ENCODE measurements around the gene IRF1. TPM values are rescaled to one million over a fixed set of nuclear protein-coding genes. Genes with fewer than 3 reads are reported as not detected.

Gene IRF1
- total and polyA plus RNA-seq, 12 donors: 3.0 to 116 (median 20.1) TPM

DNA sequence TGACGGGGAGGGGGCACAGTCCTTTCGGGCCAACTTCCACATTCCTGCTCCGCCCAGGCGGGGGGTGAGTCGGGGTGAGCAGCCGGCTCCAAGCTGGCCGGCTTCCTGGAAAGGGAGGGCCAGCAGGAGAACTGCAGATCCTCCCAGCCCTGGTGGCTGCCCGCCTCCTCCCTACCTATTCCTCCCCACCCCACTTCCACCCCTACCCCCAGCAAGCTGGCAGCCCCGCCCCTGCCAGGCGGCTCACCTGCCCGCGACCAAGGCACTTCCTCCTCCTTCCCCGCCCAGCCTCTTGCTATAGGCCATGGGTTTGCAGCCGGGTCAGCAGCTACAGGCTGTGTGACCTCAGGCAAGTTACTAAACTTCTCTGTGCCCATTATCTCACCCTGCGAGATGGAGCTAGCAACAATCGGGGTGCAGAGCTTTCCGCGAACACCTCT lies 5.6 kb upstream of the IRF1 start:
- TF ChIP-seq, protein P1, sequence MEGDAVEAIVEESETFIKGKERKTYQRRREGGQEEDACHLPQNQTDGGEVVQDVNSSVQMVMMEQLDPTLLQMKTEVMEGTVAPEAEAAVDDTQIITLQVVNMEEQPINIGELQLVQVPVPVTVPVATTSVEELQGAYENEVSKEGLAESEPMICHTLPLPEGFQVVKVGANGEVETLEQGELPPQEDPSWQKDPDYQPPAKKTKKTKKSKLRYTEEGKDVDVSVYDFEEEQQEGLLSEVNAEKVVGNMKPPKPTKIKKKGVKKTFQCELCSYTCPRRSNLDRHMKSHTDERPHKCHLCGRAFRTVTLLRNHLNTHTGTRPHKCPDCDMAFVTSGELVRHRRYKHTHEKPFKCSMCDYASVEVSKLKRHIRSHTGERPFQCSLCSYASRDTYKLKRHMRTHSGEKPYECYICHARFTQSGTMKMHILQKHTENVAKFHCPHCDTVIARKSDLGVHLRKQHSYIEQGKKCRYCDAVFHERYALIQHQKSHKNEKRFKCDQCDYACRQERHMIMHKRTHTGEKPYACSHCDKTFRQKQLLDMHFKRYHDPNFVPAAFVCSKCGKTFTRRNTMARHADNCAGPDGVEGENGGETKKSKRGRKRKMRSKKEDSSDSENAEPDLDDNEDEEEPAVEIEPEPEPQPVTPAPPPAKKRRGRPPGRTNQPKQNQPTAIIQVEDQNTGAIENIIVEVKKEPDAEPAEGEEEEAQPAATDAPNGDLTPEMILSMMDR (IDR thresholded peaks at IDR 0.05): no peak
- TF ChIP-seq POLR2A (IDR thresholded peaks at IDR 0.05): no peak
- no peaks in the 10 kb centered on the region for H3K9me3 ChIP-seq (replicated peaks in 1 of 3)
- peak overlapping the region; percentile 61 to 96 (median 92) for H3K27ac ChIP-seq
- peaks cover 15 to 39% of the 10 kb centered on the region in 2 donors for H3K4me1 ChIP-seq (replicated peaks in 1 of 2)
- DNase-seq: peak; percentile 79 to 92 (median 88)
- WGBS, 4 donors: 0 to 1% (median 0%) methylated on average over 2 to 18 of the region's 18 CpGs
- peak overlapping the region in 3 of 4 donors; percentile 37 to 70 (median 42) for H3K4me3 ChIP-seq
- no peaks in the 10 kb centered on the region for H3K27me3 ChIP-seq
- intact Hi-C loops (cut with DNase I): loop anchor here in 1 of 2 donors (10.0 kb wide), 1 partner anchor 221 kb away; no protein-coding TSS in a partner anchor
- no peaks in the 10 kb centered on the region for H3K36me3 ChIP-seq (replicated peaks in 1 of 2)

DNA sequence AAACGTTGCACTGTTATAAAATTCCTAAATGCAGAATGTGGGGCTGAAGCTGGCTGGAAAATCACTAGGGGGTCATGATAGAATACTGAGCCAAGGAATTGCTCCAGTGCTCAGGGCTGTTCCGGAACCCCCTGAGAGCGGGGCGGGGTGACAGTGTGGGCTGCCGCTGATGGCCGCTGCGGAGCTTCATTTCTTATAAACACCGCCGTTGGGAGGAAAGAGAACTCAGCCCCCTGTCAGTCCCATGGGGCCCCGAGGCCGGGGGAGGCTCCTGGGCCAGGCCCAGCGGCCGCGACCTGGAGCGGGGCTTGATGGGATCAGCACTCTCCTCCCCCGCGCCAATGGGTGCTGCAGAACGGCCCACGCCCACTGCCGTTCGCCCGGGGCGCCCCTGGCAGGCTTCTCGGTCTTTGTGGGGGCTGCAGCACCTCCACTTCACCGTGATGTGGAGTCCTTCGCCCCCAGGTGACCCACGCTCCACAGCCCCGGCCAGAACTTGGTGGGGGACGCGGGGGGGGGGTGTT lies 5.2 kb upstream of the IRF1 start:
- Histone ChIP-seq H3K4me3 (peak overlapping the region in 3 of 4 donors; percentile 25 to 70 (median 37)), H3K27ac (peak overlapping the region; percentile 61 to 96 (median 92)), H3K27me3 (no peaks in the 10 kb centered on the region), H3K4me1 (replicated peaks in 1 of 2) (peaks cover 18 to 39% of the 10 kb centered on the region in 2 donors), H3K36me3 (replicated peaks in 1 of 2) (no peaks in the 10 kb centered on the region), H3K9me3 (replicated peaks in 1 of 3) (no peaks in the 10 kb centered on the region)
- intact Hi-C loops (cut with DNase I): loop anchor here in 1 of 2 donors (10.0 kb wide), 1 partner anchor 221 kb away; no protein-coding TSS in a partner anchor
- 0 to 2% (median 0%) methylated on average over 7 to 30 of the region's 30 CpGs for WGBS, 4 donors
- DNase-seq: peak; percentile 75 to 92 (median 86)
- TF ChIP-seq POLR2A (IDR thresholded peaks at IDR 0.05): peak; percentile 10 to 61
- TF ChIP-seq, protein P1 (IDR thresholded peaks at IDR 0.05): peak in 2 of 6 experiments; percentile 6 to 20

GRCh38 chr5:132493821-132494220 lies 3.2 kb upstream of the IRF1 start:
- Histone ChIP-seq H3K36me3 (replicated peaks in 1 of 2) (no peaks in the 10 kb centered on the region), H3K4me1 (replicated peaks in 1 of 2) (peaks cover 18 to 48% of the 10 kb centered on the region in 2 donors), H3K9me3 (replicated peaks in 1 of 3) (no peaks in the 10 kb centered on the region), H3K27me3 (no peaks in the 10 kb centered on the region), H3K27ac (peak overlapping the region in 2 of 5 donors; percentile 92 to 96), H3K4me3 (no peak overlapping the region)
- intact Hi-C loops (cut with DNase I): loop anchor here in 1 of 2 donors (10.0 kb wide), 1 partner anchor 219 kb away; no protein-coding TSS in a partner anchor
- WGBS, 4 donors: 88 to 98% (median 94%) methylated on average over 2 of the region's 2 CpGs
- no peak for TF ChIP-seq POLR2A (IDR thresholded peaks at IDR 0.05)
- TF ChIP-seq, protein P1 (IDR thresholded peaks at IDR 0.05): no peak
- peak in 2 of 7 donors; percentile 2 to 9 for DNase-seq

DNA sequence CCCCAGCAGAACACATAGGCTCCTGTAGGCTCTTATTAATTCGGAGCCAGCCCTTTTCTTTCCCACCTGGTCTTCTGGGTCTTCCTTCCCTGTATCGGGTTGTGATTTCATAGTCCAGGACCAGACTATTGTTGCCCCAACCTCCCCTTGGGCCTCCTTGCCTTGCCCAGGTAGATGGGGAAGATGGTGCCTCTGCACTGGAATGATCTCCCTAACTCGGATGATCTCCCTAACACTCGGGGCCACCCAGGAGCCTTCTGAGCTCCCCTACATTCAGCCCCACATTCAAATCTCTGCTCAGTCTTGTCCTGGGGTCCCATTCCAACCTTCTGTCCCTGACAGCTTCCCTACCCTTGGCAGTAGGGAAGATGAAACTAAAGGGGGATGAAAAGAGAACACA lies 2.7 kb upstream of the IRF1 start:
- Histone ChIP-seq H3K27me3 (no peaks in the 10 kb centered on the region), H3K9me3 (replicated peaks in 1 of 3) (no peaks in the 10 kb centered on the region), H3K27ac (no peak overlapping the region), H3K4me1 (replicated peaks in 1 of 2) (peaks cover 18 to 54% of the 10 kb centered on the region in 2 donors), H3K36me3 (replicated peaks in 1 of 2) (no peaks in the 10 kb centered on the region), H3K4me3 (no peak overlapping the region)
- 68 to 98% (median 93%) methylated on average over 3 to 4 of the region's 4 CpGs for WGBS, 4 donors
- intact Hi-C loops (cut with DNase I): loop anchor here in 1 of 2 donors (10.0 kb wide), 1 partner anchor 218 kb away; no protein-coding TSS in a partner anchor
- TF ChIP-seq, protein P1 (IDR thresholded peaks at IDR 0.05): no peak
- no peak for TF ChIP-seq POLR2A (IDR thresholded peaks at IDR 0.05)
- peak in 4 of 7 donors; percentile 11 to 38 (median 12) for DNase-seq
